ENCODE results near the gene KERA.

Gene KERA

GRCh38 chr12:91007531-91008290, 50.1 kb downstream of the KERA start:
- no peak for DNase-seq

- no peak for DNase-seq
These were observed 53.0 kb downstream of the KERA start, which contains the start of gene EPYC for GRCh38 chr12:91004872-91005271. Gene EPYC, minus strand, starts transcription at chr12:91004972. Its CDS starts 2,407 bp downstream, at chr12:91002565.

GRCh38 chr12:91003737-91004136, 54.1 kb downstream of the KERA start:
- DNase-seq: no peak

- DNase-seq: no peak
These were observed 56.5 kb downstream of the KERA start for GRCh38 chr12:91001306-91001705.

All from DMS79 treated with DMSO at 0.1 percent for 48 hours (cell line).